IPS-18a (cell line): ENCODE results near the gene AGBL1.
"Not testable (repeated sequence)": the region's sequence is repeated elsewhere in the genome, so short reads cannot be mapped to it uniquely, and the experiment has no call there.

ENCODE experiments used
- H3K27ac ChIP-seq: one replicate; pipeline ENCODE4 v1.5.1; 2013; ENCODE audit warnings: low read length
- H3K27me3 ChIP-seq: one replicate; pipeline ENCODE4 v1.6.1; 2013; ENCODE audit warnings: mild to moderate bottlenecking, low read length; ENCODE audit not compliant: control insufficient read depth, insufficient read depth
- H3K36me3 ChIP-seq: one replicate; pipeline ENCODE4 v1.6.1; 2013; ENCODE audit warnings: low read depth, low read length; ENCODE audit not compliant: control insufficient read depth
- H3K4me1 ChIP-seq: one replicate; pipeline ENCODE4 v1.6.1; 2013; ENCODE audit warnings: low read depth, low read length; ENCODE audit not compliant: control insufficient read depth
- H3K4me3 ChIP-seq: one replicate; pipeline ENCODE4 v1.5.1; 2013; ENCODE audit warnings: low read length
- H3K9ac ChIP-seq: one replicate; pipeline ENCODE4 v1.6.1; 2013; ENCODE audit warnings: mild to moderate bottlenecking, low read length, moderate library complexity
- H3K9me3 ChIP-seq: one replicate; pipeline ENCODE4 v1.6.1; 2013; ENCODE audit warnings: low read depth, low read length; ENCODE audit not compliant: control insufficient read depth

AGBL1 gene

DNA sequence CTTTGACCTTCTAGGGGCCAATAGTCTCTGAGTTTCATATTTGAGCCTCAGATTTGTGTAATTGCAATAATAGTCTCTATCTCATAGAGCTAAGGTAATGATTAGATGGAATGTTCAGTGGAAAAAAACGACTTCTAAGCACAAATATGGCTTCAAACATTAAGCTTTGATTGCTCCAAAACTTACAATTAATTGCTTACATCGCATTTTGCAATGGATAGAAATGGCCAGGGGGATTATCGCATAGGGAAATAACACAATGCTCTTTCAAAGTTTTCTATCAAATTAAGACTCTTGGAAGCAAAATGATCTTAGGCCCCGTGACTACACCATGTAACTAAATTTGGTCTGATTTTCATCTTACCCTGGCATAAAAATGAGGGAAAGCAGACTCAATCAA, 888.6 kb downstream of the AGBL1 start:
- no peaks in the 10 kb centered on the region for H3K36me3 ChIP-seq
- H3K4me1 ChIP-seq, result peaks cover 8% of the 10 kb centered on the region
- no peaks in the 10 kb centered on the region for H3K9me3 ChIP-seq
- no peak overlapping the region for H3K9ac ChIP-seq
- H3K27me3 ChIP-seq, result no peaks in the 10 kb centered on the region
- no peak overlapping the region for H3K4me3 ChIP-seq
- no peak overlapping the region for H3K27ac ChIP-seq

GRCh38 chr15:86969364-86969763, 889.7 kb downstream of the AGBL1 start:
- Histone ChIP-seq H3K9me3 (no peaks in the 10 kb centered on the region), H3K4me1 (peaks cover 11% of the 10 kb centered on the region), H3K9ac (no peak overlapping the region), H3K27me3 (no peaks in the 10 kb centered on the region), H3K36me3 (no peaks in the 10 kb centered on the region), H3K27ac (no peak overlapping the region), H3K4me3 (no peak overlapping the region)

DNA sequence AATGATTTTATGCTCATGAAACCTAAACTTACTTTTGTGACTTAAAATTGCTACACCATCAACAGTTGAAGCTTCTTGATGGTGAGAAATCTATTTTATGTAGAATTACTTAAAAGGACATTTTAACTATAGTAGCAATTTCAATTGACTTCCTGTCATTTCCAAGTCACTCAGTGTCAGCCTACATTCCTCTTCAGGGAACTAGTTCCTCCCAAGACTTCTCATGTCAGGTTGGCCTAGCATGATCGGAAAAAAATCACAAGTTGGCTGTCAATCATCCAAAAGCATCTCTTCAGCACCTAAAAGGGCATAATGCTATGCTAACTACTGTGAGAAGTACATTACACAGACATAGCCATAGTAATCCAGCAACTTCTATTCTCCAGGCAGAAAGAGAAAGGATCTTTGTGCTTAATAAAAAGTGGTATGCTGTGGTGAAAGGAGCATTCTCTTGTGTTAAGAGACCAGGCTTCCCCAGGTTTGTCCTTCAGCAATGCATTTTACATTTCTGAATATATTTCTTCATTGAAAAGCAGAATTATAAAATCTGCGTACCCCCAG, 893.7 kb downstream of the AGBL1 start:
- Histone ChIP-seq H3K4me1 (peaks cover 11% of the 10 kb centered on the region), H3K4me3 (no peak overlapping the region), H3K27ac (no peak overlapping the region), H3K36me3 (no peaks in the 10 kb centered on the region), H3K9me3 (no peaks in the 10 kb centered on the region), H3K27me3 (no peaks in the 10 kb centered on the region), H3K9ac (no peak overlapping the region)

DNA sequence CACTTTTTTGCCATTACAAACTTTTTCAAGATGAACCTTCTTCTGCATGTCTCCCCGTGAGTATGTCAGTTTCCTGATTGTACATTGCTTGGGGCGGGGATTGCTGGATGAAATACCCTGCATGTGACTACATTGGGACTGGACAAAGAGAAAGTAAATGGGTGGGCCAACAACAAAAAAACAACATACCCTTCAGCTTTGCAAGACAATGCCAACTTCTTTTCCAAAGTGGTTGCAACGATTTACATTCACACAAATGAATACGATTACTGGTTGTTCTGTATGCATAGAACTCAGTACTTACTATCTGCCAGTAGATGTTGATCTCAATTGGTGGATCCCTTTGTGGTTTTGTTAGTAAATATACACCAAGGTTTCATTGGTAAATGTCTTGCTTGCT, 908.4 kb downstream of the AGBL1 start:
- H3K9me3 ChIP-seq, result no peaks in the 10 kb centered on the region
- H3K27ac ChIP-seq, result no peak overlapping the region
- no peaks in the 10 kb centered on the region for H3K27me3 ChIP-seq
- no peak overlapping the region for H3K9ac ChIP-seq
- peaks cover 24% of the 10 kb centered on the region for H3K4me1 ChIP-seq
- H3K36me3 ChIP-seq, result no peaks in the 10 kb centered on the region
- H3K4me3 ChIP-seq, result peak overlapping the region; percentile 10

DNA sequence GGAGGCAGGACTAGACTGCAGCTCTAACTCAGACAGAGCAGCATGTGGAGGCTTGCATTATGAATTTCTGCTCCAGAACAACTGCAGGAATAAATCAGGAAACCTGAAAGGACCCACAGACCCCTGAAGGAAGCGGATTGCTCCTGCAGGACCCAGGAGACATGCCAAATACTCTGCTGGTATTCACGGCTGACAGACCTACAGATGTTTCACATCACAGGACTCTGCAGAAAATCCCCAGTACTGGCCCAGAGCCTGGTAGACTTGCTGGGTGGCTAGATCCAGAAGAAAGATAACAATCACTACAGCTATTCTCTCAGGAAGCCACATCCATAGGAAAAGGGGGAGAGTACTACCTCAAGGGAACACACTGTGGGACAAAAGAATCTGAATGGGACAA, 942.1 kb downstream of the AGBL1 start:
- no peak overlapping the region for H3K9ac ChIP-seq
- H3K27ac ChIP-seq, result no peak overlapping the region
- no peaks in the 10 kb centered on the region for H3K36me3 ChIP-seq
- H3K4me1 ChIP-seq, result no peaks in the 10 kb centered on the region
- H3K27me3 ChIP-seq, result no peaks in the 10 kb centered on the region
- no peak overlapping the region for H3K4me3 ChIP-seq
- H3K9me3 ChIP-seq, result no peaks in the 10 kb centered on the region

DNA sequence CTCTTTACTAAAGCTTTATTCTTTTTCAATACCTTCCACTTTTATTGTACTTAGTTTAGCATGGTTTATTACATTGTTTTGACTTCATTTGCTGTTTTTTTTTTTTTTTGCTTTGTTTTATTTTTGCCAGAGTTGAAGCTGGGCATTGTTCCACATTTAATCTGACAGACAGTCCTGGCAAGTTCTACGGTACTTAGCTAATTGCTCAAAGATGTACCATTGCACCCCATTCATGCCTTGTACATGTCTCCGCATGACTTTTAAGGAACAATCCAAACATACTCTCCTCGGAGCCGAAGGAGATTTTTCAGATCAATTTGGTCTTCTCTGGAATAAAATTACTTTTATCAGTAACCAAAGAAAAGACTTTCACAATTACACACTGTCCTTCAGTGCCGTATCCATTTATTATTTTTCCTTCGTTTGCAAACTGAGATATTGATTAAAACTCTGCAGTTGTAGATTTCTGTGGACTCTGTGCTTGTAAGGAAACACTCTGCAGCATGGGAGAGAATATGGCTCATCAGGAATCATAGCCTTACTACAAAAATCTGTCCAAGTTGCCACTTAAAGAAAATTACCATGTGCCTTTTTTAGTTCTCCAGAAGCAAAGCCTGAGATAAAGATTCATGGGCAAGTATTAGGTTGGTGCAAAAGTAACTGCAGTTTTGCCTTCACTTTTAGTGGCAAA, 952.0 kb downstream of the AGBL1 start:
- Histone ChIP-seq H3K36me3 (no peaks in the 10 kb centered on the region), H3K4me1 (no peaks in the 10 kb centered on the region), H3K4me3 (no peak overlapping the region), H3K27ac (no peak overlapping the region), H3K27me3 (no peaks in the 10 kb centered on the region), H3K9ac (no peak overlapping the region), H3K9me3 (no peaks in the 10 kb centered on the region)

GRCh38 chr15:87032295-87032694, 952.6 kb downstream of the AGBL1 start:
- Histone ChIP-seq H3K9me3 (no peaks in the 10 kb centered on the region), H3K27ac (no peak overlapping the region), H3K4me3 (no peak overlapping the region), H3K36me3 (no peaks in the 10 kb centered on the region), H3K9ac (no peak overlapping the region), H3K27me3 (no peaks in the 10 kb centered on the region), H3K4me1 (no peaks in the 10 kb centered on the region)

GRCh38 chr15:87033056-87033455, 953.4 kb downstream of the AGBL1 start:
- Histone ChIP-seq H3K4me1 (peaks cover 3% of the 10 kb centered on the region), H3K9me3 (no peaks in the 10 kb centered on the region), H3K36me3 (no peaks in the 10 kb centered on the region), H3K27me3 (no peaks in the 10 kb centered on the region), H3K27ac (no peak overlapping the region), H3K9ac (no peak overlapping the region), H3K4me3 (no peak overlapping the region)

DNA sequence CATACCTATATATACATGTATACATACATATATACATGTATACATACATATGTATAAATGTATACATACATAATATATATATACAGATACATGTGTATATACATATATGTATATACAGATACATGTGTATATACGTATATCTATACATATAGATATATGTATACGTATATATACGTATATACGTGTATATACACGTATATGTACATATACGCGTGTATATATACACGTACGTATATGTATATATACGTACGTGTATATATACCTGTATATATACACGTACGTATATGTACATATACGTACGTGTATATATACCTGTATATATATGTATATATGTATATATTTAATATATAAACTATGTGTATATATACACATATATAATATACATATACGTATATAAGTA, 955.2 kb downstream of the AGBL1 start:
- no peak overlapping the region for H3K9ac ChIP-seq
- H3K4me3 ChIP-seq, result no peak overlapping the region
- H3K9me3 ChIP-seq, result no peaks in the 10 kb centered on the region
- peaks cover 5% of the 10 kb centered on the region for H3K4me1 ChIP-seq
- no peaks in the 10 kb centered on the region for H3K27me3 ChIP-seq
- H3K27ac ChIP-seq, result no peak overlapping the region
- no peaks in the 10 kb centered on the region for H3K36me3 ChIP-seq

DNA sequence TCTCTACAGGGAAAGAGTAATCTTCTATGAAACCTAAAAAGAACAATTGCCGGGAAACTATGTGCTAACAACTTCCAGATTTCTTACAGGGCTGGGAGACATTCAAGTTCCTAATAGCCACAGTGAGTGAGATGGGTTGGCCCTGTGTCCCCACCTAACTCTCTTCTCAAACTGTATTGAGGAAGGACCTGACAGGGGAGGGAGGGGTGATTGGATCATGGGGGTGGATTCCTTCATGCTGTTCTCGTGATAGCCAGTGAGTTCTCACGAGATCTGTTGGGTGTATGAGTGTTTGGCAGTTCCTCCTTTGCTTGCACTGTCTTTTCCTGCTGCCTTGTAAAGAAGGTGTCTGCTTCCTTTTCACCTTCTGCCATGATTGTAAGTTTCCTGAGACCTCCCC, 958.7 kb downstream of the AGBL1 start:
- no peaks in the 10 kb centered on the region for H3K9me3 ChIP-seq
- H3K27ac ChIP-seq, result no peak overlapping the region
- H3K4me1 ChIP-seq, result peaks cover 5% of the 10 kb centered on the region

DNA sequence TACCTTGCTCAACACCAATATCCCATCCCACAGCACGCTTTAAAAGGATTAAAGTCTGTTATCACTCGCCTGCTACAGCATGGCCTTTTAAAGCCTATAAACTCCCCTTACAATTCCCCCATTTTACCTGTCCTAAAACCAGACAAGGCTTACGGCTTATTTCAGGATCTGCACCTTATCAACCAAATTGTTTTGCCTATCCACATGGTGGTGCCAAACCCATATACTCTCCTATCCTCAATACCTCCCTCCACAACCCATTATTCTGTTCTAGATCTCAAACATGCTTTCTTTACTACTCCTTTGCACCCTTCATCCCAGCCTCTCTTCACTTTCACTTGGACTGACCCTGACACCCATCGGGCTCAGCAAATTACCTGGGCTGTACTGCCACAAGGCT, 962.9 kb downstream of the AGBL1 start:
- not testable (repeated sequence) for H3K4me3 ChIP-seq, H3K9ac ChIP-seq, H3K27me3 ChIP-seq, H3K9me3 ChIP-seq, H3K4me1 ChIP-seq, H3K27ac ChIP-seq, H3K36me3 ChIP-seq

More for the DNA sequence above, 958.7 kb downstream of the AGBL1 start:
- Histone ChIP-seq H3K4me3 (no peak overlapping the region), H3K9ac (no peak overlapping the region), H3K27me3 (no peaks in the 10 kb centered on the region), H3K36me3 (no peaks in the 10 kb centered on the region)

DNA sequence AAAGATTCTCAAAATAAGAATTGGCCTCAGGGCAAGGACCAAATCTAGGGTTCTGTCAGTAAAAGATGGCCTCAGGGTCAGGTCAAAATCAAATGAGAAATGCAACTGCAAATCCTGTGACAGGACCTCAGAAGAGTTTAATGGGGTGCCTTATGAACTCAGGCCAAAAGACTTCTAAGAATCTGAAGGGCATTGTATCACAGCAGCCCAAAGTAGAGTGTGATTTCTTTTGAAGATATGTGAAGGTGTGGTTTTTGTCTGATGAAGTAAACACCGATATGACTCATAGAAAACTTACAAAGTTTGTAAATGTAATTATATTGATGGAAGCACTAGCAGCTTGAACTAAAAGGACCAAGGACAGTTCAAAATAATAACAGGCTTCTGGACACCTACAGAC, 966.1 kb downstream of the AGBL1 start:
- Histone ChIP-seq H3K4me3 (no peak overlapping the region), H3K4me1 (no peaks in the 10 kb centered on the region), H3K9ac (no peak overlapping the region), H3K36me3 (no peaks in the 10 kb centered on the region), H3K9me3 (no peaks in the 10 kb centered on the region), H3K27me3 (no peaks in the 10 kb centered on the region), H3K27ac (no peak overlapping the region)
